SK-N-SH (cell line): ENCODE data around the gene KRT16.

ENCODE experiments used
- CTCF ChIP-seq: fragments of 200-600 bp; sonication (generic); IDR thresholded peaks from 2 replicates; pipeline ENCODE4 v1.6.1; 2017; ENCODE audit warnings: antibody characterized with exemption, mild to moderate bottlenecking, moderate library complexity
- EP300 ChIP-seq, 2 experiments: IDR thresholded peaks; 2 replicates each; pipeline versions ENCODE4 v1.4.0 to v1.6.1; 2012; ENCODE audit warnings: borderline replicate concordance in 1 of 2, low read depth in 1 of 2, low read length in 1 of 2
- PBX3 ChIP-seq: IDR thresholded peaks from 2 replicates; pipeline ENCODE4; 2012
- RAD21 ChIP-seq: IDR thresholded peaks from 2 replicates; pipeline ENCODE4 v1.6.1; 2012; ENCODE audit warnings: mild to moderate bottlenecking, low read length
- REST ChIP-seq: IDR thresholded peaks from 2 replicates; pipeline ENCODE4 v1.6.1; 2012; ENCODE audit warnings: mild to moderate bottlenecking, low read depth, low read length, moderate library complexity
- SIN3A ChIP-seq: IDR thresholded peaks from 2 replicates; pipeline ENCODE4 v1.6.1; 2012; ENCODE audit warnings: low read depth, mild to moderate bottlenecking, low read length, moderate library complexity, borderline replicate concordance
- TCF12 ChIP-seq: IDR thresholded peaks from 2 replicates; pipeline ENCODE4 v1.4.0; 2012

- TF ChIP-seq CTCF = no peak
- no peak for TF ChIP-seq REST
- TF ChIP-seq PBX3 = no peak
- TF ChIP-seq SIN3A = no peak
- no peak for TF ChIP-seq EP300 (IDR thresholded peaks at IDR 0.05; ENCODE audit: borderline replicate concordance in 1 of 2, low read depth in 1 of 2, low read length in 1 of 2)
- TF ChIP-seq RAD21 = no peak
- no peak for TF ChIP-seq TCF12
These were observed 43.1 kb upstream of the KRT16 start for GRCh38 chr17:41655611-41656111.
